HG02885 (cell line): Measurements from ENCODE around the gene ZNF438.

Experiments
- ATAC-seq: cut with Tn5 transposase; IDR thresholded peaks from one replicate; pipeline ENCODE4 v1.9.1; 2021; ENCODE audit warnings: mild to moderate bottlenecking; ENCODE audit not compliant: unreplicated experiment, poor library complexity

The ZNF438 gene

DNA sequence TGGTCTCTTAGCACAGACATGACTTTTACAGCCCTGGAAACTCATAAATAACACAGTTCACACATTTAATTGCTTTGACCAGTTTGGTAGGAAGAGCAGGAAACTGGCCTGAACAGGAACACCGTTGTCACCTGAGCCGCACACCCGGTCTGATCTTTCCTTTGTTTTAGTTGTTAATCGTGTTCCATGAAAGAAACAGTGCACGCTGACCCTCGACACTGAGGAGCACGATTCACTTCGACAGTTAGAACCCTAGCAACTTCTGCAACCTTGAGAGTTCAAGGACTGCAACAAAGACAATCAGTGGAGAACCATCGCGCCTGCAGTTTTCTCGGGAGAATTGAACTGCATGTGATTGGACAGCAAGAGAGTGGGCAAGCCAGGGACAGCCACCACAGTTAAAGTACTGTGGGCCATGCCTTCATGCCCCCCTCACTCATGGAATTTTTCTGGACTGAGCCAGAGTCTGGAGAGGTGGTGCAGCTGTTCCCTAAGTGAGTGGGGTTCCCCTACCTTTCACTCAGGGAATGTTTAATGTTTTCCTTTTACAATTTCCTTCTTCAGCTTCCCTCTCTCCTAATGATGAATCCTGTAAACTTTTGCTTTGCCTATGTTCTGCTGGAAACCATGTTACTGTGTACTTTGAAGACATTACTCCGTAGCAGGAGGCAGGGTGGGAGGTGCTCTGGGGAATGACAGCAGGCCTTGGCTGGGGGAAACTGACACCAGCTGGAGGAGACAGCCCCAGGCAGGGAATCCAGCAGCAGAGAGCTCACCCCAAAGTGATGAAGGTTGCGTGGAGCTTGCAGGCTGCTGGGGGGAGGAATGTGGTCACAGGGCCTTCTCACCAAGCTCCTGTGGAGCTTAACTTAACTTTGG, 198.7 kb downstream of the ZNF438 start:
- no peak for ATAC-seq

DNA sequence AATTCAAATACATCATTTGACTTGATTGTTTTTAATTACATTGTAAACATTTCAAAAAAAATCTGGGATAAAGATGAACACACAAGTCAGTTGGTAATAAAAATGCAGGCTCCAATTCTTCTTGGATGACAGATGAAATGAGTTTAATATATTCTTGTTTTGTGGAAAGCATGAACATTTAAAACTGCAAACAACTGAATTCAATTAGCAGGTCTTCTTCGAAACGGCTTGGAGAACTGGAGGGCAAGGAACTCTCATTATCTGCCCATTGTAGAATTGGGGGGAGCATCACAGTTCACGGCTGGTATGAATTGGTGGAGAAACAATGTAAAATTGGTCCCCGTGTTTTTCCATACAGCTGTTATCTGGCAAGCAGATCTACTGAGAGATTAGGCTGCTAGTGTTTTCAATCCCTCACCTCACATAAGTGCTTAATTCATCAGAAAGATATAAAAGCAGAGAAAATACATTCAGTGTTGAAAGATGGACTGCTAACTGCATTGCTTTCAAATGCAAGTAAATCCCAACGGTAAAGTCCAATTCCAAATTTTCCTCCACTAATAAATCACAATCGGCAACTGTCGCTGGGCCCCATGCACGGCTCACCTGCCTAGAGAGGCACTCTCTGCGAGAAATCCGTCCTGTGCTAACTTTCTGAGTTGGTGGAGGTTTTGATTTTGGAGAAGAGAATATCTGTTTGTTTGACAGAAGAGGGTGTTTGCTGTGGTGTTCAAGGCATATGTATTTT, 199.5 kb downstream of the ZNF438 start:
- ATAC-seq: no peak

DNA sequence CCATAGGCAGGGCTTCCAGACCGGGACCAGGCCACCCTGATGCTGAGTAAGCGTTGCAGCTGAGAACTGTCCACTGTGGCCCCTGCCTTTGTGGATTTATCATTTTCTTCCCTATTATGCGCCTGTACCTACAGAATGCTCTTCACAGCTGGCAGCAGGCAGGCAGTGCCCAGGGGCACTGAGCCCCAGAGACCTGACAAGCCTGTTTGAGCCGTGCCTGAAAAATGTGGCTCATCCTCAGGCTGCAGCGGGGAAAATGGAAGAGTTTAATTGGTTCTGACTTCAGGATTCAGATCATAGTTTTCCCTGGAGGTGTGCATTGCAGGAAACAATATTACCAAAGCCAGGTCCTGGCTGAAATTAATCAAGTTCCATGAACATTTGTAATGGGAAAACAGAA, 200.2 kb downstream of the ZNF438 start:
- no peak for ATAC-seq

DNA sequence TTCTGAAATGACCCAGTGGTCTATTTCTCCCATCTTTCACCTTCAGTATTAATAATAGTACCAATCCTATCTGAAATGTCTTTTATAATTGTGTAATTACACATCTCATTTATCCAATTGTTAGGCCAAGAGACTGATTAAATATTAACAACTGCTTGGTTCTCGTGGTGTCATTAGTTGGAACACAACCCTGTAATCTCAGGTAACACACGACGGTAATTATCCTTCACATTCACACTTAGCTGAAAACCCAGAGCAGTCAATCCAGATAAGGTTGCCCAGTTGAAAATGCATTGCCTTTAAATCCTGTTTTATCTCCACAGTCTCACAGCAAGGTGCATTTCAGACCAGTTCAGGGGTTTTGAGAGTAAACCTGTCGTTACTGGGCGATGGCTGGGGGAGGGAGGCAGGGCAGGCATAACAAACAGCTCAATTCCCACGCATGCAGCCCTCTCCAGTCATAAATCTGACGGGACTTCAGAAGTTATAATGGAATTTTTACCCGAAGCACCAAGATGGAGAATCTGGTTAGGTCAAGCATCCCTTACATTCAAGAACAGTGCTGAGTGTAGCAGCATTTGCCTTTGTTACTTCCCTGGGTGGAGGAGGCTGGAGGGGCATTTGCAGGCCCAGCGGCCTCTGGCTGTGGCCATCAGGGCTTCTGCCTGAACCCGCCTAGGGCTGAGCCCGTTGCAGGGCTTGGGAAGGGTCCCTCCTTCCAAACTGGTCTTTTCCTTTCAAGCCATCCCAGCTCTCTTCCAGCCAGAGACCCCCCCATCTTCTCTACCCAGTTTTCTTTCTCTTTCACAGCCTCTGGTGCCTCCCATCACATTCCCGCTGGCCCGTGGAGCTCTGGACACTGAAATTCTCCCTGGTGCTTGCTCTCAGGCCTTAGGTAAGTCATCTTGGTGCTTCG, 201.1 kb downstream of the ZNF438 start:
- no peak for ATAC-seq

DNA sequence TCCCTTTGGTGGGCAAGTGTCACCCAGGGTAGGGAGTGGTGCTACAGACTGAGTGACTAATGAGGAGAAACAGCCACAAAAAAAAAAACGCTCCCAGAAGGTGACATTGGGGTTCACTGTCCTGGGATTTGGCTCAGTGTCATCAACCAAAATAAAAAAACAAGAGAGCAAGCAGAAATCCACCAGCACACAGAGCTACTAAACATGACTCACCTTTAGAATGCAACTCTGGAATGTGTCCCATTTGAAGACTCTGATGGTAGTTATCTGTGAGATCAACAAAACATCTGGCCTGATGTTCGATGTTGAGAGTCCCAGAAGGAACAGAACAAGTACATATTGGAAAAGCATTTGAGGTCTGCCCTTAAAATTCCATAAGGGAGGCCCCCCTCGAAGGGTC, 201.8 kb downstream of the ZNF438 start:
- ATAC-seq: no peak

DNA sequence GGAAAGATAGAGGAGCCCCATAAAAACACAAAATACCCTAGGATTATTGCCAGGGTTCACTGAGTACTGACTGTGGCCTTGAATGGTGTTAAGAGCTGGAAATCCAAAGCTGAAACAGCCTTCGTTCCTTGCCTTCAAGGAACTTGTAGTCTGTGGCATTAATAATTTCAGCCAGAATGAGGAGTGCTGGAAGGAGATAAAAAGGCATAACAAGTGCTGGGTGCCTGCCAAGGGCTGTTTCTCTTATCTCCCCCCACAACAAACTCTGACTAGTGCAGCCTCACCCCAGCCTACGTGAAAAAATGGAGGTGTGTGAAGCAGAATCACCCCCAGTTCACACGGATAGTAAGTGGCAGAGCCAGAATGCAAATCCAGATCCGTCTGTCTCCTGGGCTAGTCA, 203.0 kb downstream of the ZNF438 start:
- ATAC-seq: no peak

DNA sequence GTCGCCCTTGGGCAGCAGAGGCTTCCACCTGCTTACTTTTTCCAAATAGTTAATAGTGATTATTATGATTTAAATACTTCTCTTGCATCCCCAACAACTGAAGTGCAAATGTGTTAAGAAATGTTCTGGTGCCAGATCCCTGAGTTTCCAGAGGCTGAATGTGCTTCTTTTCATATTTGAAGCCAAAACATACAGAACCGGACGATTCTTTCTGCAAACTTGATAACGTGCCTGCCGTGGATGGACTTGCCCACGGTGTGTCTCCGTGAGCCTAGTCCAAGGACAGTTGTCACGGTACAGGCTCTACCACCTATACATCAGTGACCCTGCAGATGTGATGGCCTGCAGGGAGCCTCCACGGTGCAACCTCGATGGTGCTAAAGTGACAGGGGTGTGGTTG, 203.5 kb downstream of the ZNF438 start:
- ATAC-seq: no peak

DNA sequence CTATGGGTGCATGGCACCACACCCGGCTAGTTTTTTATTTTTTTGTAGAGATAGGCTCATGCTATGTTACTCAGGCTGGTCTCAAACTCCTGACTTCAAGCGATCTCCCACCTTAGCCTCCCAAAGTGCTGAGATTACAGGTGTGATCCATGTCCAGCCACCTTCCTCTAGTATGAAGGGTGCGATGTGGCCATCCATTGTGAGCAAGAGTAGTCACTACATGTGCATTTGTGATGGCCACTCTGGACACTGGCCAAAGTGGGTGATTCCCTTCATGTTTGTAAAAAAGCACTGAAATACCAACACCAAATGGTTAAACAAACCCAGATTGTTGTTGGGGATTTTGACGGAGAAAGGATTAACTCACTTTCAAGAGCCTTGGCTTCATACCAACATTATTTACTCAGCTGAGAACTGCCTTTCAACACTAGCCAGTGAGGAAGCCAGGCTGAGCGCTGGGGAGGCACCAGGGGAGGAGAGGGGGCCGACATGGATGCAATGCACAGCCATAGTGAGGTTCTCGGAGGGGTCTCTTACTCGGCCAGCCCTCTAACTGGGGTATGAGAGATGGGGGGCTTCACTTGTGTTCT, 204.0 kb downstream of the ZNF438 start:
- no peak for ATAC-seq

DNA sequence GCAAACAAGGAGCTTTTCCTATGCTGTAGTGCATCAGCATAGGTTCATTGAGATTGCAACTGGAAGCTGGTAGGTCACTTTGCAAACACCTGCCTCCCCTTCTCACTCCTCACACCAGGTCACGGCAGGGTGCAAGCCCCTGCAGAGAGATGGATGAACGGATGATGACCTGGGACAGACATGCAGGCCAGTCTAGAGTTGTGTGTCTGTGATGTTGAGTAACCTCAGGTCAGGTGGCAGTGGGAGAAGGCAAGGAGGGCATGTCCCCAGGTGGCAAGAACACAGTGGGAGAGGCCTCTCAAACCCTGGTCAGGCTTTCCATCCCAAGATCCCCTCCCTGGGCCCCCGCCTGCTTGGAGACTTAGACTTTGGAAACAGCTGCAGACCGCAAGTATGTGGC, 205.0 kb downstream of the ZNF438 start:
- ATAC-seq: no peak

DNA sequence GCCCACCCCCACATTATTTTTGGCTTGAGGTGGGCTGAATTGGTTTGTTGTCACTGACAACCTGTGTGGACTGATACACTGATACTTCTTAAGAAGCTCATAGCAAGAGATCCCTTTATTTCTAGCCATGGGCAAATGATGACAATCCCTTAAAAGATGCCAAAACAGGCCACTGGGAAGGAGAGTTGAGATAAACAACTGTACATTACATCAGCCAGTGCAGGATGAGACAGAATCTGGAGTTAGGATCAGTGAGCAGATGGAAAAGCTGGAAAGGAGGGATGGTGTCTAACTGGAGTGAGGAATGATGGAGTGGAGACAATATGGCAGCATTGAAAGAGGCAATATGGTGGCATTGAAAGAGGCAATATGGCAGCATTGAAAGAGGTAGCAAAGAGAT, 206.2 kb downstream of the ZNF438 start:
- ATAC-seq: no peak

DNA sequence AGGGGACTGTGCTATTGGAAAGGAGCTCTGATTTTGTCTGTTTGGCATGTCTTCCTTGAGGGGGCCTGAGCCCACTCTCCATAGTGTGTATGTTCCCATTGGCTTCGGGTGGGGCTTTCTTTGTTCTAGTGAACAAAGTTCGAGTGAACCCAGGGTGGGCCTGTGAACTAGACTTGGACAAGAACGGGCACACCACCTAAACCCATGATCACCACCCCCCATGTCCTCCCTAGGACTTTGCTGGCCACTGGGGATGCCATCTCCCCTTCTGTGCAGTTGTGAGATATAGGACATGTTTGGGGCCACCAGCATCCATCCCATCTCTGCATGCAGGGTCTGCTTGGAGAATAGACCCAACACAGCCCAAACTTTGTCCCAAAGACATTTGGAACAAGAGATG, 206.6 kb downstream of the ZNF438 start:
- no peak for ATAC-seq

DNA sequence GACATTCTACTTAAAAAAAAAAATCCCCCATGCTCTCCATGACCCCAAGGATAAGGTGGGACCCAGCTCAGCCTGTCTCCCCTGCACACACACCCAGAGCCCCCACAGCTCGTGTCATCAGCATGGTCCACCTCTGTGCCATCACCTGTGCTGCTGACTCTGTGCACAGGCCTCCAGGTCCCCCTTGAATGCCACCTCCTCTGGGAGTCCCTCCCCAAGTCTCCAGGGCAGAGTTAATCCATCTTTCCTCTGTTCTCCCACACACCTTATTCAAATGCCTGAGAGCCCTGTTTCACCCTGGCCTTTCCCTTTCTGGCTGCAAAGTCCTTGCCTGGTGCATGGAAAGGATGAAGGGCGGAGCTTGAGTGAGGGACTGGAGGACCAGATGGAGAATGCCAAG, 208.0 kb downstream of the ZNF438 start:
- no peak for ATAC-seq

DNA sequence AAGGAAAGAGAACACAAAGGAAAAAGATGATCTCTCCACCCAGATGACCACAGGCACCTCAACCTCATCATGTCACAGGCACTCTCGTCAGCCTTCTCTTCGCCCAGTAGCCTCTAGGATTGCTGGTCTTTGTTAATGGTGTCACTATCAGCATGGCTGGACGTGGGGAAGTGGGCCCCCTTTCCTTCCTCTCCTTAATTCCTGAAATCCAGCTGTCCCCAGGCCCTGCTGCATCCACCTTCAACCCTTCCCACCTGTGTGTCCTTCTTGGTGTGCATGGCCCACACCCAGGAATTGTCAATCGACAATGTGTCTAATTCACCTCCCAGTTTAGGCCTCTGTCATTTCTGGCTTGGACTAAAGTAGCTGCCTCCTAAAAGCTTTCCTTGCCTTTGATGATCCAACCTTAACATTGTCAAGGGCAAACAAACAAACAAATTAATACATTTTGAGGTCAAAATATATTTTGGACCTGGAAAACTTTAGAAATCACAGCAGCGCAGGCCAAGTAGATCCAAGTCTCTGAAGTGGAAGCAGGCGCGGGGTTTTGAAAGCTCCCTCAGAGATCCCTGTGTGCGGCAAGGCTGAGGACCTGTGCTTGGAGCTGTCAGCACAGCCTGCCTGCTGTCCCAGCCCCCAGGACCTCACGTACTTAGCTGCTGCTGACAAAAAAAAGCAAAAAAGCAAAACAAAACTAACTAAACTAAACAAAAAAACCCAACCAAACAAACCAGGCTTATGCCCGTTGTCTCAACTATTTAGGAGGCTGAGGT, 208.8 kb downstream of the ZNF438 start:
- no peak for ATAC-seq

DNA sequence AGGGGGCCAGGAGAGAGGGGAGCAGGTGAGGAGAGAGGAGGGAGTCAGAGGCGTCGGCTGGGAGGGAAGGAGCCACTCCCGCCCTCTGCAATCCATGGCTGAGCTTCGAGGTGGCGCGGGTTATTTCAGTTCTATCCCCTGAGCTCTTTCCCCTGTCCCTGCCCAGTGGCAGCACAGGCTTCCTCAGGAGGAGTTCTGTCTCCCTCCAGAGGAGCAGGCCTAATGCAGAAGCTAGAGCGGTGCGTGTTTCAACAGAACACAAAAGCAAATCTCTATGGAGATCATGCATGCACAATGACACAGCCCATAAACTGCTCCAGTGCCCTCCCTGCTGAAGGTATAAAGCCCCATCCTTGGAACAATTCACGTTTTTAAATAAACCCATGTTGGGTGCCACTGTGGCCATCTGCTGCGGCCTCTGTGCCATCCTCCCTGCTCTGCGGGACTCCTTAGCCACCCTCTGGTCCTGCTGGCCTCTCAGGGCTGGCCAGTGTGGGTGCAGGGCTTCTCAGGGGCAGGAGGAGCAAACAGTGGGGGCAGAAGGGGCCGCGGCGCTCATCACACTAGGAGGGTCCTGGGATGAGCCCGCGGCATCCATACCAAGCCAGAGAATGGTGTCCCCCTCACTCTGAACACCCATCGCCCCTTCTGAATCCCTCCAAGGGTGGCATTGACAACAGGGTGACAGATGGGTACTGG, 209.5 kb downstream of the ZNF438 start:
- no peak for ATAC-seq

DNA sequence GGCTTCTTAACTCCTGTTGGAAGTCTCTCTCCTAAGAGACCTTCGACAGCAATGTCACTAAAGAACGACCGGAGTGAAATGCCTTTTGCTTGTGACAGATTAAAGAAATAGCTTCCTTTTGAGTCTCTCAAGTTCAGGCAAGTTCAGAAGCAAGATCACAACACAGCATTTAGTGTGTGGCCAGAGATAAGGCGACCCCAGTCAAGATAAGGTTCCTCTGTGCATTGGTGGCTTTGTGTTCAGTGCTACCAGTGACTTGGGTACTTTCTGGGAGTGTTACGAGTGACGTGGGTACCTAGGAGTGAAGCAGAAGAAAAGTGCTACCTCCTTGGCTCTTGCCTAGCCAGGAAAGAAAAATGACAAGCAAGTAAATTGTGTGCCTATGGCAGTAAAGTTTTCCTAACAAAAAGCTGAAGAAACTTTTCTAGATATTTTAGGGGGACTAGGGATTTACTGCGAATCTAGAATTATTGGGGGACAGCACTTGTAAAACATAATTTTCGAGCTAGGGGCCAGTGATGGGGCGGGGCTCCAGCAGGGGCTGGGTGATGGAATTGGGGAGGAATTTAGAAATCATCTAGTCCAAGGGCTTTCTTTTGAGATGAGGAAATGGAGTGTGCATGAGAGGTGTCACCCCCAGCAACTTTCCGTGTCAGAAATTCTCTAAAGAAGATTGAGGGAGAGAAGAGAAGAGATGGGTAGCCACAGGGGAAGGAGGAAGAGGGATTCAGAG, 210.2 kb downstream of the ZNF438 start:
- ATAC-seq: no peak

DNA sequence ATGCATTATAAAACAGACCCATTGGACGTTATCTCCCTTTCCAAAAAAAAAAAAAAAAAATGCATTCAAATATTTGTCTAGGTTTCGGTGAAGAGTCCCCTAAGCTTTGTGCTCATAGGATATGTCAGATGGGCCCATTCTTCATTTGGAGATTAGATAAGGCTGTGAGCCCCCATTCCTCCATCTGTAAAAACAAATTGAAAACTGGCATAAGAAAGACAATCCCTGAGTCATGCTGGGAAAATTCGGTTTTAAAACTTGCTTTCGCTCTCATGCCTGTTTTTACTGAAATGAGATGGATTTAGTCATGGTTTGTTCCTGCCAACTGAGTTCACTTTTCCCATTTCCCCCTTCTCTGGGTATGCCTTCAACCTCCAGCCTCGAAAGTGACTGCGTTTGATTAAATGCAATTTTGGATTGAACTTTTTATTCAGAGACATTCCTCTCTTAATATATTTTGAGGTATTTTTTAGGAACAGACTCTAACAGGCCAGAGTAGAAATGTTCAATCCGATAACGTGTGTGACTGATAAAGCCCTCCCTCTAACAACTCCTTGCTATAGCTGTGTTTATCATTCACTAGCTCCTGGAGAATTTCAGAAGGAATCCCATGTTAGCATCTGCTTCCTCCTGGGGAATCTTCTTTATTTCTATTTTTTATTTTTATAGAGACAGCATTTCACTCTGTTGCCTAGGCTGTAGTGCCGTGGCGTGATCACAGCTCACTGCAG, 211.2 kb downstream of the ZNF438 start:
- ATAC-seq: no peak

DNA sequence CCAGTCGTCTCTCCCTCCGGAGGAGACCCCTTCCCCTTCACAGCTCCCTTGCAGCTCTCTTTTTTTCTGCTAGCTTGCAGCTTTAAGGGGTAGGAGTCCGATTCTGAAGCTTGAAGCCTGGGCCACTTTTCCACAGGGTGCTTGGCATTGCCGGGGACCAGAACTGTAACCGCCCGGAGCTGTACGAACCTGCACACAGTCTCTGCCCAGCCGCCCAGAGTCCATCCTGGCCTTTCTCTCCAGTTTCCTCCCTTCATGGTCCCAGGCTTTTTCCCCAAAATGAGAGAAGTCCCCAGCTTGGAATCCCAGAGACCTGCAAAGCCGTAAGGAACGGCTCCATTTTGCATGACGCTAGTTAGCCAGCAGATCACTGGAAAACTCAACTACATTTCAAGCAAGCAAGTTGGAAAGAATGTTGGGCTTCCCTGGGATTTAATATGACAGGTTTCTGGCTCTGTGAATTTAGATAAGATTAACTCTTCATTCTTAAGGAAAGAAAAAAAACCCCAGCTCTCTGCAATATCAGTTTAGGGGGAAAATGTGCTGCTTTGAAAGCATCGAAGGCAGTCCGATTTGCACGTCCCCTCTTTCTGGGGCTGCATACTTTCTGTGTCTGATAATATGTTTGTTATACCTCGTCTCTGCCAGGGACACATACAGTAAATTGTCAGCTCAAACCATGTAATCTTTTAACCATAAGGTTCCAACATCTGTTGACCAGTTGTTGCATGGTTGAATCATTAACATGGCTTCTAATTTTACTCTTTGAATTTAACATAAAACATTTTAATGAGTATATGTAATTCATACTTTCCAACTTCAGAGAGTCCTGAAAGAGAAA, 212.1 kb downstream of the ZNF438 start:
- no peak for ATAC-seq
